Ovary (tissue), 9 donors: ENCODE measurements around the gene DAGLB. TPM values are rescaled to one million over a fixed set of nuclear protein-coding genes. Genes with fewer than 3 reads are reported as not detected.
"Not testable (repeated sequence)": the region's sequence is repeated elsewhere in the genome, so short reads cannot be mapped to it uniquely, and the experiment has no call there.

Experiments
- DNase-seq, 5 donors: peaks; one replicate each; pipeline ENCODE4 v3.0.0-alpha.2; 2019 to 2020
- H3K27ac ChIP-seq, 2 donors: fragments of 200-600 bp; one replicate each; pipeline versions ENCODE4 v1.5.1 to v1.8.0; 2019 to 2022
- H3K27me3 ChIP-seq: fragments of 200-600 bp; one replicate; pipeline ENCODE4 v1.8.0; 2022
- H3K36me3 ChIP-seq: fragments of 200-600 bp; sonication (generic); one replicate; pipeline ENCODE4 v1.5.1; 2019
- H3K4me1 ChIP-seq: one replicate; pipeline ENCODE4 v1.8.1; 2013; ENCODE audit warnings: mild to moderate bottlenecking, moderate library complexity; ENCODE audit not compliant: insufficient read depth
- H3K4me3 ChIP-seq: fragments of 200-600 bp; sonication (generic); one replicate; pipeline ENCODE4 v1.5.1; 2017
- H3K9me3 ChIP-seq, 2 donors: fragments of 200-600 bp in 1 of 2; sonication (generic) in 1 of 2; one replicate each; pipeline versions ENCODE4 v1.5.1 to v1.8.1; 2013 to 2019; ENCODE audit warnings: mild to moderate bottlenecking in 1 of 2, moderate library complexity in 1 of 2
- EP300 ChIP-seq: sonication (generic); formaldehyde crosslinking; IDR thresholded peaks from one replicate; pipeline ENCODE4 v1.6.1; 2017; ENCODE audit warnings: antibody characterized with exemption
- POLR2A ChIP-seq: fragments of 450-650 bp; IDR thresholded peaks from one replicate; pipeline ENCODE4 v1.6.1; 2017; ENCODE audit warnings: antibody characterized with exemption, mild to moderate bottlenecking, moderate library complexity
- WGBS, 3 donors: extraction: QIAGEN DNeasy Blood & Tissue Kit in 1 of 3; methylation state at CpG; one replicate each; pipeline versions ENCODE4 v1.1.5 to v1.1.7; 2013 to 2017; 5-methylcytosine and 5-hydroxymethylcytosine counted together
- intact Hi-C, 4 donors: fragments of 100-400 bp; cut with DNase I; formaldehyde crosslinking; loops; one replicate each; pipeline versions ENCODE4 v1.11.0 to v1.15.1; 2022 to 2023
- polyA plus RNA-seq, 2 donors: library from polyadenylated mRNA; stranded (reverse); fragments of 200-250 nt in 1 of 2; fragments of 350-450 nt in 1 of 2; fragmentation: Illumina TruSeq in 1 of 2; extraction: RNeasy Lipid Tissue Mini Kit (QIAGEN cat#74804) in 1 of 2; gene quantifications; one replicate each; pipeline ENCODE4 v1.2.3, GENCODE V29; 2013 to 2014
- total RNA-seq, 7 donors: library from RNA; depleted of rRNA in 2 of 7; stranded (reverse); fragments of >200 nt in 2 of 7; fragmentation: NEBNext Ultra II Directional in 3 of 7; extraction: Animal tissue kit (Norgen Biotek cat#: 25700) in 3 of 7; gene quantifications; one replicate each; pipeline versions ENCODE4 v1.1.0 to v1.2.4, GENCODE V29; 2016 to 2023
- TF ChIP-seq, protein P1 (sequence below), 3 donors: fragments of 450-650 bp in 2 of 3; fragments of 200-600 bp in 1 of 3; IDR thresholded peaks; one replicate each; pipeline versions ENCODE4 v1.5.1 to v1.8.0; 2016 to 2022; ENCODE audit warnings: antibody characterized with exemption in 3 of 3, mild to moderate bottlenecking in 1 of 3
- donor health status: DM: no; HTN: no; CAD: no; lungs with moderate emphysema.
- donor health status: DM: no; HTN: no; CAD: no.
- donor health status: Bipolar disorder and iron deficiency.
- donor health status: DM: yes; HTN: yes; CAD: no.
- donor health status: DM: no; HTN: no; CAD: no.
- donor health status: DM: yes; HTN: yes; CAD: no.

The DAGLB gene
- total and polyA plus RNA-seq, 9 donors, result 8.8 to 22.4 (median 15.3) TPM

DNA sequence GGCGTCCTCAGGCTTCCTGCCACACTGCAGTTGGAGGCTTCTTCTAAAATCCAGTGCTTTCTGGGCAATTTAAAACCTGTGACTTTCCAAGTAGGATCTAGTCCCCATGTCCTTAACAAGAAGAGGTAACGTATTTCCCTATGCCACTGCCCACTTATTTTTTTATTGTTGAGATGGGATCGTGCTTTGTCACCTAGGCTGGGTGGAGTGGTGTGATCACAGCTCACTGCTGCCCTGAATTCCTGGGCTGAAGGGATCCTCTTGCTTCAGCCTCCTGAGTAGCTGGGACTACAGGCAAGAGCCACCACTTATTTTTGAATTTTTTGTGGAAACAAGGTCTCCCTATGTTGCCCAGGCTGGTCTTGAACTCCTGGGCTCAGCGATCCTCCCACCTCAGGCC, 63.4 kb downstream of the DAGLB start:
- H3K27me3 ChIP-seq, result no peaks in the 10 kb centered on the region
- no peaks in the 10 kb centered on the region for H3K36me3 ChIP-seq
- 78 to 86% (median 86%) methylated on average over 4 of the region's 4 CpGs for WGBS, 3 donors
- no peak overlapping the region for H3K27ac ChIP-seq
- no peak for TF ChIP-seq EP300
- TF ChIP-seq, protein P1, sequence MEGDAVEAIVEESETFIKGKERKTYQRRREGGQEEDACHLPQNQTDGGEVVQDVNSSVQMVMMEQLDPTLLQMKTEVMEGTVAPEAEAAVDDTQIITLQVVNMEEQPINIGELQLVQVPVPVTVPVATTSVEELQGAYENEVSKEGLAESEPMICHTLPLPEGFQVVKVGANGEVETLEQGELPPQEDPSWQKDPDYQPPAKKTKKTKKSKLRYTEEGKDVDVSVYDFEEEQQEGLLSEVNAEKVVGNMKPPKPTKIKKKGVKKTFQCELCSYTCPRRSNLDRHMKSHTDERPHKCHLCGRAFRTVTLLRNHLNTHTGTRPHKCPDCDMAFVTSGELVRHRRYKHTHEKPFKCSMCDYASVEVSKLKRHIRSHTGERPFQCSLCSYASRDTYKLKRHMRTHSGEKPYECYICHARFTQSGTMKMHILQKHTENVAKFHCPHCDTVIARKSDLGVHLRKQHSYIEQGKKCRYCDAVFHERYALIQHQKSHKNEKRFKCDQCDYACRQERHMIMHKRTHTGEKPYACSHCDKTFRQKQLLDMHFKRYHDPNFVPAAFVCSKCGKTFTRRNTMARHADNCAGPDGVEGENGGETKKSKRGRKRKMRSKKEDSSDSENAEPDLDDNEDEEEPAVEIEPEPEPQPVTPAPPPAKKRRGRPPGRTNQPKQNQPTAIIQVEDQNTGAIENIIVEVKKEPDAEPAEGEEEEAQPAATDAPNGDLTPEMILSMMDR (IDR thresholded peaks at IDR 0.05), result no peak
- intact Hi-C loops, result no loop called here
- no peak for DNase-seq
- peaks cover 24% of the 10 kb centered on the region for H3K4me1 ChIP-seq
- H3K9me3 ChIP-seq, result no peaks in the 10 kb centered on the region
- H3K4me3 ChIP-seq, result no peak overlapping the region

DNA sequence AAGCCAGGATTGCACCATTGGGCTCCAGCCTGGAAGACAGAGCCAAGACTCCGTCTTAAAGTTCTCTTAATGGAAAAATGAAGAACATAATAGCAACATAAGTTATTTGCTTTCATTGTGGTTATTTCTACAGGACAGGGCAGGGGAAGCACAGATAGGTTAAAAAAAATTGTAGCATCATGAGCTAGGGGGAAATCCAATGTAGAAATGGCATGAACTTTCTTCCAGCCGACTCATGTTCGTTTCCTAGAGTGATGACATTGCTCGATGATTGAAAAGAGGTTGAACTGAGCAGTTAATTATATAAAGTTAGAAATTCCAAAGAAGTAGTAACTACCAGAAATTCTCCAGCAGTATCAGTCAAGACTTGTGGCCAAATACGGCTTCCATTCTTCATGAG, 64.9 kb downstream of the DAGLB start:
- no peaks in the 10 kb centered on the region for H3K36me3 ChIP-seq
- no peaks in the 10 kb centered on the region for H3K9me3 ChIP-seq
- no peak for TF ChIP-seq EP300
- TF ChIP-seq POLR2A, result no peak
- TF ChIP-seq, protein P1 (IDR thresholded peaks at IDR 0.05), result no peak
- DNase-seq, result no peak
- no peaks in the 10 kb centered on the region for H3K27me3 ChIP-seq
- intact Hi-C loops, result no loop called here
- H3K4me1 ChIP-seq, result peaks cover 25% of the 10 kb centered on the region
- no peak overlapping the region for H3K4me3 ChIP-seq
- 61 to 64% (median 64%) methylated on average over 5 of the region's 5 CpGs for WGBS, 3 donors
- no peak overlapping the region for H3K27ac ChIP-seq

DNA sequence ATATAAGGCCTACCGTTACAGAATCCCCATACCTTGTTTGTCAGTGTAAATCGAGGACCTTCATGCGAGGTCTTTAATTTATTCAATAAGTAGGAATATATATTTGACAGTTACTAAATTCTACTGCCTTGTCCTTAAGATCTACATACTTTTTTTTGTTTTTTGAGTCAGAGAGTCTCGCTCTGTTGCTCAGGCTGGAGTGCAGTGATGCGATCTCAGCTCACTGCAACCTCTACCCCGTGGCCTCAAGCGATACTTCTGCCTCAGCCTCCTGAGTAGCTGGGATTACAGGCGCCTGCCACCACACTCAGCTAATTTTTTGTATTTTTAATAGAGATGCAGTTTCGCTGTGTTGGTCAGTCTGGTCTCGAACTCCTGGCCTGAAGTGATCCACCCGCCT, 65.9 kb downstream of the DAGLB start:
- H3K9me3 ChIP-seq, DNase-seq, H3K36me3 ChIP-seq, H3K27me3 ChIP-seq, intact Hi-C loops, H3K27ac ChIP-seq, H3K4me3 ChIP-seq: not testable (repeated sequence)
- peaks cover 30% of the 10 kb centered on the region for H3K4me1 ChIP-seq
- WGBS, 3 donors, result 93 to 95% (median 95%) methylated on average over 11 of the region's 11 CpGs

DNA sequence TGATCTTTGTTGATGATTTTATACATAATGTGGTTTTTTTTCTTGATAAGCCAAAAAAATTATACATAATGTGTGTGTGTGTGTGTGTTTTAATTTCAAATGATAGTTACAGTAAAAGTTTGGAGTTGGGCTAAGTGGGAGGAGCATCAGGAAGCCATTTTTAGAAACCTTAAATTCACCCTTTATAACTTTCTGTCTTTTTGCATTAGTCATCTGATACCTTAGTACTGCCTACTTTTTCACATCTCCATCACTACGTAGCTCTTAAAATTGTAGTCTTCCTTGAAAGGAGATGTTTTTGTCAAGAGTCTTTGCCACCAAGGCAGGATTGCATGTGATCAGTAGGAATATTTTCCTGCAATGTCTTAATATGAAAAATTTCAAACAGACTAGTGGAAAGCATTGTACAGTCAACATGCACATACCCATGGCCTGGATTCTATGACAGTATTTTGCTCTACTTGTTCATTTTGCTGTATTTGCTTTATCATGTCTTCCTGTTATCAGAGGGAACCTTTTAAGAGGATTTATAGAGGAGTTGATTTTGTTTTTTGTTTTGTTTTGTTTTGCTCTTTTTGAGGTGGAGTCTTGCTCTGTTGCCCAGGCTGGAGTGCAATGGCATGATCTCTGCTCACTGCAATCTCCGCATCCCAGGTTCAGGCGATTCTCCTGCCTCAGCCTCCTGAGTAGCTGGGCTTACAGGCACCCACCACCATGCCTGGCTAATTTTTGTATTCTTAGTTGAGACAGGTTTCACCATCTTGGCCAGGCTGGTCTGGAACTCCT, 67.3 kb downstream of the DAGLB start:
- Histone ChIP-seq H3K4me3 (no peak overlapping the region), H3K4me1 (peaks cover 27% of the 10 kb centered on the region), H3K36me3 (no peaks in the 10 kb centered on the region), H3K9me3 (no peaks in the 10 kb centered on the region), H3K27ac (no peak overlapping the region), H3K27me3 (no peaks in the 10 kb centered on the region)
- DNase-seq, result no peak
- TF ChIP-seq, protein P1 (IDR thresholded peaks at IDR 0.05), result no peak
- no peak for TF ChIP-seq EP300
- TF ChIP-seq POLR2A, result no peak
- WGBS, 3 donors, result 74 to 76% (median 76%) methylated on average over 3 of the region's 3 CpGs
- intact Hi-C loops, result no loop called here

DNA sequence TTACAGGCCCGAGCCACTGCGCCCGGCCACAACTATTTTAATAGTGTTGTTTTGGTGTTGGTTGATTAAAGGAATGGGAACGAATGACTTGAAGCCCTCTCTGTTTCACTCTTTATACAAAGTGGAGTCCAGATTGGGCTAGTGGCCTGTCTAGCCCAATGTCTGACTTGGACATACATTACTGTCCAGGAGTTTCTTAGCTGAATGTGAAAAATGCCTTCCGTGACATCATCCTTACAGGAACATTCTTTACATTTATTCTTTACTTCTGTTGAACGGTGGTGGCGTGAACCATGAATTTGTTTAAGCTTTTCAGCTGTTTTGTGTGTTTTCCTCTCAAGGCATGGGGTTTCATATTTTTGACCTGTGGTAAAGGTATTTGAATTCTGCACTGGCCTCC, 67.9 kb downstream of the DAGLB start:
- Histone ChIP-seq H3K36me3 (no peaks in the 10 kb centered on the region), H3K4me3 (no peak overlapping the region), H3K4me1 (peaks cover 25% of the 10 kb centered on the region), H3K27me3 (no peaks in the 10 kb centered on the region), H3K27ac (no peak overlapping the region), H3K9me3 (no peaks in the 10 kb centered on the region)
- WGBS, 3 donors, result 71 to 74% (median 74%) methylated on average over 7 of the region's 7 CpGs
- intact Hi-C loops, result no loop called here
- DNase-seq, result no peak
- TF ChIP-seq POLR2A (no peak), EP300 (no peak)
- TF ChIP-seq, protein P1 (IDR thresholded peaks at IDR 0.05), result no peak

DNA sequence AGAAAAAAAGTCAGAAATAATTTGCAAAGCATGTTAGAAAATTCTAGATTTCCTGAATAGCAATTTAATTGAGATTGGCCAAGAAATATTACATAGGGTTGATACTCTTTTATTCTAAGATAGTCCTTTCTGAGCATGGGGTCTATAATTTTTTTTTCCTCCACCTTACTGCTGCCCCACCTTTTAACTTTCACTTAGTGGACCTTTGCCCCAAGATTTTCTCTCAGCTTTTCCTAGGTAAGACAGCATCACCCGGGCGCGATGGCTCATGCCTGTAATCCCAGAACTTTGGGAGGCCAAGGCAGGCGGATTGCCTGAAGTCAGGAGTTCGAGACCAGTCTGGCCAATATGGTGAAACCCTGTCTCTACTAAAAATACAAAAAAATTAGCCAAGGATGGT, 69.2 kb downstream of the DAGLB start:
- H3K27ac ChIP-seq, H3K27me3 ChIP-seq, DNase-seq, H3K9me3 ChIP-seq, intact Hi-C loops, H3K4me3 ChIP-seq, H3K36me3 ChIP-seq: not testable (repeated sequence)
- WGBS, 3 donors, result 92 to 95% (median 93%) methylated on average over 5 of the region's 5 CpGs
- H3K4me1 ChIP-seq, result peaks cover 20% of the 10 kb centered on the region
